GM19239 (cell line): ENCODE results near the gene FGGY.

Source experiments
- DNase-seq: peaks from one replicate; pipeline ENCODE4 v3.0.0; 2011; ENCODE audit warnings: low spot score; ENCODE audit not compliant: insufficient read length
- FAIRE-seq: peaks from 2 replicates; lab custom pipeline; 2011; peaks lifted over from hg19 to GRCh38; lab: Jason Lieb, UNC

The FGGY gene

GRCh38 chr1:59497616-59498015, 200.7 kb downstream of the FGGY start:
- FAIRE-seq (no peak), DNase-seq (no peak)

DNA sequence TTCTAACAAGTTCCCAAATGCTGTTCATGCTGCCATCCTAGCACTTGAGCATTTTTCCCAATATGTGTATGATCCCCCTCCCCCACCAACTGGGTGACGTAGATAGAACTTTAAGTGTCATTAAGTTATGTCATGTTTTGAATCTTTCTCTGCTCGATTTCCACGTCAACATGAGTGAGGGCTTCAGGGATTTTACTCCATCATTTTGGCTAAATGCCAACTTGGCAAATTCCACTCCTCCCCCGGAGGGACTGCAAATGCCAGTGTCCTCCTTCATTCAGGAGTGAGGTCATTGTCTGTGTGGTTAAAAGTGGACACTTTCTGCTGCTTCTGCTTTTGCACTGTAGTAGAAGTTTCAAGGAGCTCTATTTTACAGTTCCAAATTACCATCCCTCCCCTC, 201.7 kb downstream of the FGGY start:
- FAIRE-seq (no peak), DNase-seq (no peak)

GRCh38 chr1:59499273-59499942, 202.5 kb downstream of the FGGY start:
- DNase-seq (no peak), FAIRE-seq (no peak)

GRCh38 chr1:59499943-59500569, 203.2 kb downstream of the FGGY start:
- FAIRE-seq, result no peak
- DNase-seq, result no peak

GRCh38 chr1:59500950-59501742, 204.3 kb downstream of the FGGY start:
- no peak for FAIRE-seq
- no peak for DNase-seq

DNA sequence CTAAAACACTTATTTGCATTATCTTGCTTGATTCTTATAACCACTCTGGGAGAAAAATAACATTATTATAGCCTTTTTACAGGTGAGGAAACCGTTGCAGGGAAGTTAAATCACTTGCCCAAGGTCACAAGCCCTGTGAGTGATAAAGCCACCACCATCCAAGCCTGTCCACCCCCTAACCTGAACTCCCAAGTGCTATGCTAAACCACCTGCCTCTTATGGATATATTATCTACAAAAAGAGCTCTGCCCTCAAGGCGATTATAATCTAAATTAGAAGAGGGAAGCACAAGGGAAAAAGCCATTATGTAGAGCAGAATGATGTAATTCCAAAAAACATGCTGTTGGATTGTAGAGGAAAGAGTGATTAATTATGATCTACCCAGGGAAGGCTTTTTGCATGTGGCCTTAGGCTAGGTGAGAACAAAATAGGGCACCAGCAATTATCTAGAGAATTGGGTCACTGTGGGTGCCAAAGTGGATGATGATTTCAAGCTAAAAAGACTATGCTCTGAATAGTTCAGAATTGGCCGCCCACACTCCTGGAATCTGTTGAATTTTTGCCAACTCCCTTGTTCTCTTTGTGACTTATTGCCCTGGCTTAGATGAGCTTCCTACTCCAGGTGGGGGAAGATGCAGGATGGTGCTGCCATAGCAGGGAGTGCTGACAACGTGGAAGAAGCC, 205.3 kb downstream of the FGGY start:
- FAIRE-seq, result no peak
- no peak for DNase-seq

GRCh38 chr1:59504276-59504675, 207.4 kb downstream of the FGGY start:
- no peak for DNase-seq
- no peak for FAIRE-seq

DNA sequence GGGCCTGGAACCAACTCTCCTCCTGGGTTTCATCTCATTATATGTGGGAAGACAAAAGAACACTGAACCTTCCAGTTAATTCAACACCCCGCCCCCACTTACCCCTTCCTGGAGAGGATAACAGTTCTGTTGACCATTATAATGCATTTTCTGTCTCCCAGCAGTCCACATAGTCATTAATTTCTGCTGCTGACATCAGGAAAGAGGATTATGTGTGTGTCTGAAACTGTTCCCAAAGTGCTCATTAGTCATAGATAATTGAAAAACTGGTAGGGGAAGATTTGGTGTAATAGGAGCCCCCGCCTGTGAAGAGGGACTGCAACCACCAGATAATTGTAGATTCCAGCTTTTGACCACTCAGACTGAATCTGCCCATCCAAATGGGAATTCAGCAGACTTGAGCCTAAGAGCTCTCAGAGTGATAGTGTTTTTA, 208.7 kb downstream of the FGGY start:
- DNase-seq, result no peak
- no peak for FAIRE-seq

DNA sequence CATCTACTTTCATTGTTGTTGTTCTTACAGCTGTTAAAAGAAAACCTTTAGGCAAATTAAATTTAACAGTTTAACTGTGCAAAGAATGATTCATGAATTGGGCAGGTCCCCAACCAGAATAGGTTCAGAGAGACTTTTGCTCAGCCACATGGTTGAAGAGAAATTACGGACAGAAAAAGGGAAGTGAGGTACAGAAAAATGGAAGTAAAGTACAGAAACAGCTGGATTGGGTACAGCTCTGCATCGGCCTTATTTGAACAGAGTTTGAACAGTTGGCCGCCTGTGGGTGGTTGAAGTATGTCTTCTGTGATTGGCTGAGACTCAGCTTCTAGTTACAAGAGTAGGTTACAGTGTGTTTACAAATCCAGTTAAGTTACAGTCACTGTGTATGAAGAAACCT, 210.1 kb downstream of the FGGY start:
- DNase-seq (no peak), FAIRE-seq (no peak)

DNA sequence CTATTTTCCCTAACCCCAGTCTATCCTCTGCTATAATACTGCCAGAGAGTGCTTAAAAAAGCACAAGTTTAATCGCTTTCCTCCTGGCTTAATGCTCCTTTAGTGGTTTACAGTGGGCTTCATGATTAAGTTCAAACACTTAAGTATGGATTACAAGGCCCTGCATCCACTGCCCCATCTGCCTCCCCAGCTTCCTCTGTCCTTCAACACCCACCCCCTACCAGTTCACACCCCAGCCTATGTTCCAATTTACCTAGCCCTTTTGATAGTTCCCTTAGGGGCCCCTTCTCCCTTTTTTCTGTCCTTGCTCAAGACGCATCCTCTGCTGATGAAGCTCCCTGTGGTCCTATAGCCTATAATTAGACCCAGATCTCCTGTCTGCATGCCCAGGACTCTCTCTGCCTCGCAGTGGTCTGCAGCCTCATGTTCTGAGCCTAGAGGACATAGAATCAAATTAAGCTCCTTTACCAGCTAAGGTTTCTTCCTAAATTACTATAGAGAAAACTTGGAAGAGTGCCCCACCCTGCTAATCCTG, 212.5 kb downstream of the FGGY start:
- DNase-seq, result no peak

GRCh38 chr1:59510249-59510648, 213.4 kb downstream of the FGGY start:
- DNase-seq (no peak), FAIRE-seq (no peak)

More for the DNA sequence above, 212.5 kb downstream of the FGGY start:
- no peak for FAIRE-seq

DNA sequence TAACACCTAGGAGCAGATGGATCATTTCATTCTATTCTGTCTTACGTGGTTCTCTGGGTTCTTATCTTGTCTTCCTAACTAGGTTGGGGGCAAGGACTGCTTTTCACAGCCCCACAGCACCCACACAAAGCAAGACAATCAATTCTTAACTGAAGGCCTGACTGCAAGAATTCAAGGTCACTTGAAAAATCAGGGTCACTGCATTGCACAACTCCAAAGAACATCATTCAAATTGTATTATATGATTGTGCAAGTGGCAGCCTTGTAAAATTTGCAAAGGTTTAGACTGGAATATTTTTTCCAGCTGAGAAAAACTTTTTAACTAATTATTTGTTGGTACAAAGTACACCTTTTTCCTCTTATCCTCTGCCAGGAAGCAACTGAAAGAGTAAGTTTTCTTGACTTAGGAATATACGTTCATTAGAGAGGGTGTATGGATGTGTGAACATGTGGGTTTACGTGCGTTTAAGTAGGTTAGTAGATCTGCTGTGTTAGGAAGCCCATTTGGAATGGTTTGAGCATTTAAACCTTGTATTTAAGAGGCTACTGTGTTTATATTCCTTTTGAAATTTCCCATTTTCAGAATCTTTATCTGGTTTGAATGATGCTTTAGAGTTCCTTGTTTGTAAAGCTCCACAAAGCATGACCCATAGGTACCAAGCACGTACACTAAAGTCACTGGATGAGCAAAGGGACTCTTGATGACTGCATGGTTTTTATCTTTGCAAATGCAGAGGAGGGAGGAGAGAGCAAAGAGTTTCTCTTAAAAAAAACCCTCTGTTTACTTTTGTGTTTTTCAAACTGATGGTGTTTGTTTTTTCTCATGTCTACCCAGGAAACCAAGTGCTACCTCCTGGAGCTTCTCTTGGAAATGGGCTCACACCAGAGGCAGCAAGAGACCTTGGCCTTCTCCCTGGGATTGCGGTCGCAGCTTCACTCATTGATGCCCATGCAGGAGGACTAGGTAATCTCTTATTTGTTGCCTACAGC, 214.9 kb downstream of the FGGY start:
- DNase-seq, result no peak
- FAIRE-seq, result no peak

GRCh38 chr1:59512702-59513101, 215.8 kb downstream of the FGGY start:
- no peak for FAIRE-seq
- DNase-seq, result no peak

DNA sequence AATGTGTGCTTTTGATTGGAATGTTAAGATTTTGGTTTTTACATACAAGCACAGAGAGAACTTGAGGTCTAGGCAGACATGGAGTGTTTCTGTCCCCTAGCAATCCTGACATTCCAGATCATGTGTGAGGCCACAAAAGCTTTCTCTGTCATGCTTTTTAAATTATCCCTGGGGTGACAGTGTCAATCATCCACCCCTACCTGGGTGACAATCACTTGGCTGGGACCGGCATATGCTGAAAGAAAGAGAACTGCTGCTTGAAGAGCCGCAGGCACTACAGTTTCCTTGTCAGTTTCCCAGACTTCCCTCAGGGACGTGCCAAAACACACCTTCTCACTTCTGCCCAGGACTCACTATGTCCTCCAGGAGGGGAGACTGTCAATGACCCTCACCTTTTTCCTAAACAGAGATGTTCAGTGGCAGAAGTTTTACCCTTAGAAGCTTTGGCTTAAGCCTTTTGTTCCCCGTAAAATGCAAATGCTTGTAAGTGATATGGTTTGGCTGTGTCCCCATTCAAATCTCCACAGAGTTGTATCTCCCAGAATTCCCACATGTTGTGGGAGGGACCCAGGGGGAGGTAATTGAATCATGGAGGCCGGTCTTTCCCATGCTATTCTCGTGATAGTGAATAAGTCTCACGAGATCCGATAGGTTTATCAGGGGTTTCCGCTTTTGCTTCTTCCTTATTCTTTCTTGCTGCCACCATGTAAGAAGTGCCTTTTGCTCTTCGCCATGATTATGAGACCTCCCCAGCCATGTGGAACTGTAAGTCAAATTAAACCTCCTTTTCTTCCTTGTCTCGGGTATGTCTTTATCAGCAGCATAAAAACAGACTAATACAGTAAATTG, 217.4 kb downstream of the FGGY start:
- DNase-seq (no peak), FAIRE-seq (no peak)

- no peak for DNase-seq
- no peak for FAIRE-seq
These were observed 220.0 kb downstream of the FGGY start for GRCh38 chr1:59516881-59517280.

DNA sequence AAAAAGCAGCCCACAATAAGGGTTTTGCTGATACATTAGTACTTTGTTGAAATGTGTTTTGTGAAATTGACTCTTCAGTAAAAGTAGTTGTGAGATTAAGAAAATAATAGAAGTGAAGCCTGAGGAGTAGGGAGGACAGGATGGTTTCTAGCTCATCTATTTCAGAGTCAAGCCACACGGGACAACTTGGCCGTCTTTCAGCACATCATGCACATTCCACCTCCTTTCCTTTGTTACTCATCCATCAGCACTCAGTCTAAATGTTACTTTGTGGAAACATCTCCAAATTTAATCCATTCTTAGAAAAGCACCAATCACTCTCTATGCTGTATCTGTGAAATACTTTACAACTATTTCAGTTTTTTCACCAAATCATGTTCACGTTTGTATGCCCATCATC, 223.3 kb downstream of the FGGY start:
- no peak for FAIRE-seq

DNA sequence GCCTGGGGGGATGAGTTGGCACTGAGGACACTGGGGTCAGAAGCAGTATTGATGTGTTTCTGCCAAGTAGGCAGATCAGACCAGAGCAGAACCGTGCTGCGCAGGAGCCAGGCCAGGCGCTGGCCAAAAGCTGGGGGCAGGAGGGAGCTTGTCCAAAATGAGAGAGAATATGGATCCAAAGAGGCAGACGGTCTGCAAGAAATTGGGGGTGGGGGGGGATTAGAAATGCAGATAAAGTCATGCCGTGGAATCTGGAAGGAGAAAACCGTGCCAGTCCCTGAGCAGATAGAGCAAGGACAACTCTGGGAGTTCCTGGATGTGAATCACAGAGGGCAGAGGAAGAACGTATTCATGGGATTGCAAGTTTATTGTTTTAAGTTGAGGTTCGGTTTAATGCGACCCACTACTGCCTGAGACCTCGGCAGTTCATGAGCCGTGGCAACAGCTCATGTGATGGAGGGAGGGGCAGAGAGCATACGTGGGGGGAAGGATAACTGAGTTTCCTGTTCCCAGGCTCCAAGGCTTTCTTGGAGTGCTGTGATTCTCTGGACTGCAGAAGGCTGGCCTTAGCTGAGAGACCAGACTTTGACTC, 224.0 kb downstream of the FGGY start:
- FAIRE-seq (no peak), DNase-seq (no peak)

More for the DNA sequence above, 223.3 kb downstream of the FGGY start:
- DNase-seq, result no peak

- DNase-seq, result no peak
- FAIRE-seq, result no peak
These were observed 224.6 kb downstream of the FGGY start for GRCh38 chr1:59521456-59521855.
